Vagina (tissue), 2 donors: ENCODE measurements around the gene NXNL1. TPM values are rescaled to one million over a fixed set of nuclear protein-coding genes. Genes with fewer than 3 reads are reported as not detected.

Experiments
- DNase-seq, 2 donors: peaks; one replicate each; pipeline ENCODE4 v3.0.0-alpha.2; 2017; ENCODE audit errors: extremely low spot score in 2 of 2
- H3K27ac ChIP-seq: fragments of 200-600 bp; sonication (generic); one replicate; pipeline ENCODE4 v1.5.1; 2019
- H3K27me3 ChIP-seq: fragments of 200-600 bp; sonication (generic); one replicate; pipeline ENCODE4 v1.5.1; 2019
- H3K36me3 ChIP-seq, 2 donors: fragments of 200-600 bp; sonication (generic); one replicate each; pipeline ENCODE4 v1.5.1; 2017 to 2019
- H3K4me1 ChIP-seq: fragments of 200-600 bp; sonication (generic); one replicate; pipeline ENCODE4 v1.5.1; 2019
- H3K4me3 ChIP-seq, 2 donors: fragments of 200-600 bp; sonication (generic); 1 replicate in 1 of 2; 2 replicates in 1 of 2; pipeline ENCODE4 v1.5.1; 2016 to 2019
- H3K9me3 ChIP-seq: fragments of 200-600 bp; sonication (generic); one replicate; pipeline ENCODE4 v1.5.1; 2019
- POLR2A ChIP-seq, 2 donors: fragments of 450-650 bp; IDR thresholded peaks; one replicate each; pipeline ENCODE4 v1.6.1; 2017; ENCODE audit warnings: antibody characterized with exemption in 2 of 2, mild to moderate bottlenecking in 2 of 2, moderate library complexity in 2 of 2
- POLR2AphosphoS5 ChIP-seq, 2 donors: sonication (generic); formaldehyde crosslinking; IDR thresholded peaks; one replicate each; pipeline ENCODE4 v1.9.0; 2017; ENCODE audit warnings: antibody characterized with exemption in 2 of 2, mild to moderate bottlenecking in 2 of 2, low read depth in 1 of 2; ENCODE audit not compliant: insufficient read depth in 1 of 2
- intact Hi-C: fragments of 100-400 bp; cut with DNase I; formaldehyde crosslinking; loops from one replicate; pipeline ENCODE4 v1.15.1; 2023
- total RNA-seq: library from RNA; depleted of rRNA; stranded (reverse); fragments of >200 nt; gene quantifications from one replicate; pipeline ENCODE4 v1.2.3, GENCODE V29; 2016
- TF ChIP-seq, protein P1 (sequence below), 3 experiments: fragments of 450-650 bp in 2 of 3; fragments of 200-600 bp in 1 of 3; sonication (generic) in 1 of 3; IDR thresholded peaks; one replicate each; pipeline ENCODE4 v1.5.1; 2017 to 2019; ENCODE audit warnings: antibody characterized with exemption in 3 of 3, mild to moderate bottlenecking in 2 of 3, moderate library complexity in 2 of 3

The NXNL1 gene
- total RNA-seq, 1 donor from 2014 or later: not detected

DNA sequence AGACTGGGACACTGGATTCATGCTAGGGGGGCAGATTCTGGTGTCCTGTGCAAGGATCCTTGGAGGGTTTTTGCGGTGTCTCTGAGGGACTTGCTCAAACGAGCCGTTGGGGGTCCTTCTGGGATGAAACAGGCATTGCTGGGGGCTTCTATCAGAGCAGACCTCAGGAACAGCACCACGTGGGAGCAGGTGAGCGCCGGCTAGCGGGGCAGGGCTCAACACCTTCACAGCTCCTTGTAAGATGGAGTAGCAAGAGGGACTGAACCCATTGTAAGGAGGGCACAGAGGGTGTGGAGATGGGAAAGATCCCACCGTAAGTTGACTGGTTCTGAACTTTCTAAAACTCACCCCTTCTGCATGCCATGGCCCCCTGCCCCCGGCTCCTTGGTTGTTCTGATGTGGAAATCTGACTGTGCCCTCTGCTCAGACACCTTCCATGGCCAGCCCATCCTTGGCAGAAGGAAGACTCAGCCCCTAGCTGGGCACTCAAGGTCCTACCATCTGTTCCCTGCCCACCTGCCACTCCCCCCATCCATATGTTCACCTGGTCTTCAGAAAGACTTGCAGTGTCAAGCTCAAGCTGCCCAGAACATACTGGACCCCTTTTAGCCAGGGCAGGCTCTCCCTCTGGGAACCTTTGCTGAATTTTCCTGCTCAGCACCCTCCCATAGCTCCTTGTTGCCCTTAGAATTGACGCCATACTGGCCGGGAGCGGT lies 10.8 kb upstream of the NXNL1 start:
- H3K27me3 ChIP-seq: no peaks in the 10 kb centered on the region
- no peak for DNase-seq
- no peaks in the 10 kb centered on the region for H3K9me3 ChIP-seq
- peak overlapping the region; percentile 93 for H3K27ac ChIP-seq
- TF ChIP-seq, protein P1, sequence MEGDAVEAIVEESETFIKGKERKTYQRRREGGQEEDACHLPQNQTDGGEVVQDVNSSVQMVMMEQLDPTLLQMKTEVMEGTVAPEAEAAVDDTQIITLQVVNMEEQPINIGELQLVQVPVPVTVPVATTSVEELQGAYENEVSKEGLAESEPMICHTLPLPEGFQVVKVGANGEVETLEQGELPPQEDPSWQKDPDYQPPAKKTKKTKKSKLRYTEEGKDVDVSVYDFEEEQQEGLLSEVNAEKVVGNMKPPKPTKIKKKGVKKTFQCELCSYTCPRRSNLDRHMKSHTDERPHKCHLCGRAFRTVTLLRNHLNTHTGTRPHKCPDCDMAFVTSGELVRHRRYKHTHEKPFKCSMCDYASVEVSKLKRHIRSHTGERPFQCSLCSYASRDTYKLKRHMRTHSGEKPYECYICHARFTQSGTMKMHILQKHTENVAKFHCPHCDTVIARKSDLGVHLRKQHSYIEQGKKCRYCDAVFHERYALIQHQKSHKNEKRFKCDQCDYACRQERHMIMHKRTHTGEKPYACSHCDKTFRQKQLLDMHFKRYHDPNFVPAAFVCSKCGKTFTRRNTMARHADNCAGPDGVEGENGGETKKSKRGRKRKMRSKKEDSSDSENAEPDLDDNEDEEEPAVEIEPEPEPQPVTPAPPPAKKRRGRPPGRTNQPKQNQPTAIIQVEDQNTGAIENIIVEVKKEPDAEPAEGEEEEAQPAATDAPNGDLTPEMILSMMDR (IDR thresholded peaks at IDR 0.05): no peak
- no peak for TF ChIP-seq POLR2AphosphoS5 (IDR thresholded peaks at IDR 0.05; ENCODE audit: insufficient read depth in 1 of 2, low read depth in 1 of 2)
- no peak for TF ChIP-seq POLR2A (IDR thresholded peaks at IDR 0.05)
- H3K36me3 ChIP-seq: no peaks in the 10 kb centered on the region
- intact Hi-C loops: no loop called here
- H3K4me1 ChIP-seq: peaks cover 39% of the 10 kb centered on the region
- H3K4me3 ChIP-seq: peak overlapping the region; percentile 82 to 94

DNA sequence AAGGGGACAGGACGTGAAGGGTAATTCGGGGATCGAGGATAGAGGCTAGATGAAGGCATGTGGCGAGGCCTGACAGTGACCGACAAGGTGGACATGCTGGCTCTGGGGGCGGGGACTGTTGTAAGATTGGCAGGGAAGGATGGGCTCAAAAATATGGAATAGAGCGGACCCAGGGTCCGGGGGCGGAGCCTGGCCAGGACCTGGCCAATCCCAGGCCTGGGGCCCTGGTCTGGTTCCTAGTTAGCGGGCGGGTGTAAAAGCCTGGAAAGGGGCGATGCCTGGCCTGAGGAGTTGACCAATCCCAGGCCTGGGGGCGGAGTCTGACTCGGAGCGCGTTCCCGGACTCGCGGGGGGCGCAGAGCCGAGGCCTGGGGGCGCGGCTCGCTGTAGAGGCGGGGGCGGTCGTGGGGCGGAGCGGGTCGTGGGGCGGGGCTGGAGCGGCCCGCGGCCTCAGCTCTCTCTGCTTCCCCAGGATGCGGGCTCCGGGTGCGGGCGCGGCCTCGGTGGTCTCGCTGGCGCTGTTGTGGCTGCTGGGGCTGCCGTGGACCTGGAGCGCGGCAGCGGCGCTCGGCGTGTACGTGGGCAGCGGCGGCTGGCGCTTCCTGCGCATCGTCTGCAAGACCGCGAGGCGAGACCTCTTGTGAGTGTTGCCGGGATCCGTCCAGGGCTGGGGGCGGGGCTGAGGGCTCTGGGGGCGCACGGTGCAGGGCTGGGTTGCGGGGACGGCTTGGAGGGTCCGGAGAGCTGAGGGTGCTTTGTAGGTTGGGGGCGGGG lies 9.5 kb upstream of the NXNL1 start, which contains the start of gene SLC27A1:
TSS of gene SLC27A1 (plus strand) at position 457 of the 774 bp plus-strand sequence. CDS start at position 474, 17 bp downstream.
- H3K36me3 ChIP-seq: no peaks in the 10 kb centered on the region
- H3K27ac ChIP-seq: peak within 1 kb of the TSS; percentile 93
- H3K4me3 ChIP-seq: peak within 1 kb of the TSS; percentile 82 to 94
- H3K9me3 ChIP-seq: no peaks in the 10 kb centered on the region
- TF ChIP-seq, protein P1 (IDR thresholded peaks at IDR 0.05): no peak
- TF ChIP-seq POLR2AphosphoS5 (IDR thresholded peaks at IDR 0.05; ENCODE audit: insufficient read depth in 1 of 2, low read depth in 1 of 2): peak; percentile 51 to 62
- TF ChIP-seq POLR2A (IDR thresholded peaks at IDR 0.05): peak in 1 of 2 donors; percentile 33
- peaks cover 30% of the 10 kb centered on the region for H3K4me1 ChIP-seq
- no peaks in the 10 kb centered on the region for H3K27me3 ChIP-seq
- DNase-seq: peak in 1 of 2 donors; percentile 92
- intact Hi-C loops: no loop called here

DNA sequence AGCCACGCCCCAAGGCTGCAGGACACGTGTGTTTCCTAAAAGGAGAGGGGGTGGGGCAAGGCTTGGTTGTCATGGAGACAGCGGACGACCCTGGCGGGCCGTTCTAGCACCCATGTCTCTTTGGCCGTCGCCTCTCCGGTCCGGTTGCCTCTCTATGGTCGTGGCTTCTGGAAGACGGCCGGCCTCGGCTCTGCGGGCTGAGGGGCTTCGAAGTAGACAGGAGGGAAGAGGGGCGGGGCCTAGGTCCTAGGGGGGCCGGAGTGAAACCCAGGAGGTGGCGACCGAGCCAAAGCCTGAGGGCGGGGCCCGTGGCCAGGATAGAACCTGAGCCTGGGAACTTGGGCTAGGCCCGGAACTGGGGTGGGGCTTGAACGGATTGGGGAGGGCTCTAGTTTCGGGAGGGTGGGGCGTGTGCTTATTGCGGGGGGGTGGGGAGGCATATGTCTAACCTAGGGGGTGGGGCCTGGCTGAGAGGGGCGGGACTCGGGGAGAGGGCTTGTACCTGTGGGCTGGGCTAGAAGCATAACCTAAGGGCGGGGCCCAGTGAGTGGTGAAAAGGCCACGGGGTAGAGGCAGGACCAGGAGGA lies 8.8 kb upstream of the NXNL1 start:
- Histone ChIP-seq H3K4me3 (peak overlapping the region; percentile 82 to 94), H3K4me1 (peaks cover 26% of the 10 kb centered on the region), H3K36me3 (no peaks in the 10 kb centered on the region), H3K27me3 (no peaks in the 10 kb centered on the region), H3K9me3 (no peaks in the 10 kb centered on the region), H3K27ac (peak overlapping the region; percentile 93)
- intact Hi-C loops: no loop called here
- TF ChIP-seq, protein P1 (IDR thresholded peaks at IDR 0.05): no peak
- no peak for TF ChIP-seq POLR2A (IDR thresholded peaks at IDR 0.05)
- peak; percentile 55 to 70 for TF ChIP-seq POLR2AphosphoS5 (IDR thresholded peaks at IDR 0.05; ENCODE audit: insufficient read depth in 1 of 2, low read depth in 1 of 2)
- DNase-seq: peak in 1 of 2 donors; percentile 99

DNA sequence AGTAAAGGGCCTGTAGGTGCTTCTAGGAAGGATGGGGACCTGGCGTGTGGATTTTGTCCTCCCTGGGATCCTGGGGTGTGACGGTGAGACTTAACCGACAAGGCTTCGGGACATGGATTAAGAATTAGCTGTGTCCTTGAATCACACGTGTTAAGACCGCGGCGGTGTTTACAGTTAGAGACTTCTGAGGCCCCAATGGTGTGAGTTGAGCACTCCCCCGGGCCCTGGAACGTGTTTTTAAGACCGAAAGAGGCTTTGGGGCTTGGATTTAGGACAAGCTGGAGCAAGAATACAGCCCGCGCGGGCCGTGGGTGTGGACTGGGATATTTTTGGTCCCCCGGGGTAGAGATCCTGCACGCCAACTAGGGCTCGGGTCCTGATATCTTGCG lies 8.4 kb upstream of the NXNL1 start:
- Histone ChIP-seq H3K27me3 (no peaks in the 10 kb centered on the region), H3K4me3 (peak overlapping the region; percentile 82 to 94), H3K4me1 (peaks cover 26% of the 10 kb centered on the region), H3K9me3 (no peaks in the 10 kb centered on the region), H3K36me3 (no peaks in the 10 kb centered on the region), H3K27ac (peak overlapping the region; percentile 93)
- no peak for TF ChIP-seq POLR2A (IDR thresholded peaks at IDR 0.05)
- TF ChIP-seq, protein P1 (IDR thresholded peaks at IDR 0.05): no peak
- no peak for TF ChIP-seq POLR2AphosphoS5 (IDR thresholded peaks at IDR 0.05; ENCODE audit: insufficient read depth in 1 of 2, low read depth in 1 of 2)
- intact Hi-C loops: no loop called here
- DNase-seq: no peak
